GM10248 (cell line): Measurements from ENCODE around the gene TALDO1.

ENCODE experiments used
- CTCF ChIA-PET: fragments of 300-600 bp; sonication (Branson Sonifier 250); formaldehyde crosslinking; extraction: SDS; loops from one replicate; lab custom pipeline; 2021; ENCODE audit warnings: antibody characterized with exemption; lab: Yijun Ruan, JAX
- POLR2A ChIA-PET: fragments of 350-650 bp; sonication (Branson Sonifier 250); formaldehyde crosslinking; extraction: SDS; loops from one replicate; lab custom pipeline; 2020; ENCODE audit warnings: antibody characterized with exemption; lab: Yijun Ruan, JAX
- DNase-seq: peaks from one replicate; pipeline ENCODE4 v3.0.0; 2012; ENCODE audit errors: extremely low spot score
- TF ChIP-seq, protein P1 (sequence below): IDR thresholded peaks from 2 replicates; pipeline ENCODE4 v1.5.1; 2012; ENCODE audit warnings: mild to moderate bottlenecking, low read depth; ENCODE audit errors: extremely low read depth, missing control alignments, control extremely low read depth

The TALDO1 gene

DNA sequence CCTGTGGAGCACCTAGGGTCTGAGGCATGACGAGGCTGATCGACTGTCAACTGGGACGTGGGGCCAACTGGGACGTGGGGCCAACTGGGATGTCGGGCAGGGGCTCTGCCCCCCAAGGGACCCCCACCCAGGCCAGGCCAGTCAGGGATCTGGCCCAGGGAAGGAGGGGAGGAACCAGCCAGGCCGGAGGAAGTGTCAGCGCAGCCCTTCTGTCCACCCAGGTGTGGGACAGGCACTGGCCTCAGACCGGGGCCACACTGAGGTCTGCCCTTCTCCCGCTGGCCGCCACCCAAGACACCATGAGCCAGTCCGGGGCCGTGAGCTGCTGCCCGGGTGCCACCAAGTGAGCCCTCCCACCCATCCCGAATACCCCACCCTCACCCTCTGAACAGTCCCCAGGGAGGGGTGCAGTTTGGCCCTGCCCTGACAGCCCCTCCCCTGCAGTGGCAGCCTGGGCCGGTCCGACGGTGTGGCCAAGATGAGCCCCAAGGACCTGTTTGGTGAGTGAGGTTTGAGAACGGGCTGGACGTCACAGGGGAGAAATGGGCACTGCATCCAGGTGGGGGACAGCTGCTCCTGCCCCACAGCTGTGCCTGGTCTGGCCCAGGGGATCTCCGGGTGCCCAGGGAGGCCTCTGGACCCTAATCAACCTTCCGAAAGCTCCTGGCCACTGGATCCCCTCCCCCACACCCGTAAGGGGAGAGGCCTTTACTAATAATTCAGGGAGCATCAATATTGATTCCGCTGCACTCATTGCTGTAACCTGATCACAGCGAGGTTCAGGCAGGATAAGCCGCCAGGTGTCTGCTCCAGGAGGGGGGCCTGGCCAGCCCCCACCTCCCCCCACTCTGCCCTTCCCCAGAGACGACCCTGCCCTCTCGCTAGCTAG lies 37.9 kb upstream of the TALDO1 start:
- POLR2A ChIA-PET, result no interaction called here
- TF ChIP-seq, protein P1, sequence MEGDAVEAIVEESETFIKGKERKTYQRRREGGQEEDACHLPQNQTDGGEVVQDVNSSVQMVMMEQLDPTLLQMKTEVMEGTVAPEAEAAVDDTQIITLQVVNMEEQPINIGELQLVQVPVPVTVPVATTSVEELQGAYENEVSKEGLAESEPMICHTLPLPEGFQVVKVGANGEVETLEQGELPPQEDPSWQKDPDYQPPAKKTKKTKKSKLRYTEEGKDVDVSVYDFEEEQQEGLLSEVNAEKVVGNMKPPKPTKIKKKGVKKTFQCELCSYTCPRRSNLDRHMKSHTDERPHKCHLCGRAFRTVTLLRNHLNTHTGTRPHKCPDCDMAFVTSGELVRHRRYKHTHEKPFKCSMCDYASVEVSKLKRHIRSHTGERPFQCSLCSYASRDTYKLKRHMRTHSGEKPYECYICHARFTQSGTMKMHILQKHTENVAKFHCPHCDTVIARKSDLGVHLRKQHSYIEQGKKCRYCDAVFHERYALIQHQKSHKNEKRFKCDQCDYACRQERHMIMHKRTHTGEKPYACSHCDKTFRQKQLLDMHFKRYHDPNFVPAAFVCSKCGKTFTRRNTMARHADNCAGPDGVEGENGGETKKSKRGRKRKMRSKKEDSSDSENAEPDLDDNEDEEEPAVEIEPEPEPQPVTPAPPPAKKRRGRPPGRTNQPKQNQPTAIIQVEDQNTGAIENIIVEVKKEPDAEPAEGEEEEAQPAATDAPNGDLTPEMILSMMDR, result no peak
- CTCF ChIA-PET, result interaction anchor here (1.1 to 2.5 kb wide), 3 partner anchors 13 to 155 kb away, joined by 3 to 8 read pairs (median 3); no protein-coding TSS in a partner anchor
- DNase-seq, result peak; percentile 27

DNA sequence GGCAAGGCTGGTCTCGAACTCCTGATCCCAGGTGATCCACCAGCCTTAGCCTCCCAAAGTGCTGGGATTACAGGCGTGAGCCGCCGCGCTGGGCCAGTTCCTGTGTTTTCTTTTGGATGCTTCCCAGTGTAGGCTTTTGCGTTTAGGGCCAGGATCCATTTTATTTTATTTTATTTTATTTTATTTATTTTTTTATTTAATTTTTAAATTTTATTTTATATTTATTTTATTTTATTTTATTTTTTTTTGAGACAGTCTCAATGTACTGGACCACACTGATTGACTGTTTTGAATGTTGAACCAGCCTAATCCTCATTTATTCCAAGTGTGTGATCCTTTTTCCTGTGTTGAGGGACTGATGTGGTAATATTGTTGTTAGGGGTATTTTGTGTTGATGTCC lies 32.8 kb upstream of the TALDO1 start:
- CTCF ChIA-PET, result no interaction called here
- POLR2A ChIA-PET, result no interaction called here

DNA sequence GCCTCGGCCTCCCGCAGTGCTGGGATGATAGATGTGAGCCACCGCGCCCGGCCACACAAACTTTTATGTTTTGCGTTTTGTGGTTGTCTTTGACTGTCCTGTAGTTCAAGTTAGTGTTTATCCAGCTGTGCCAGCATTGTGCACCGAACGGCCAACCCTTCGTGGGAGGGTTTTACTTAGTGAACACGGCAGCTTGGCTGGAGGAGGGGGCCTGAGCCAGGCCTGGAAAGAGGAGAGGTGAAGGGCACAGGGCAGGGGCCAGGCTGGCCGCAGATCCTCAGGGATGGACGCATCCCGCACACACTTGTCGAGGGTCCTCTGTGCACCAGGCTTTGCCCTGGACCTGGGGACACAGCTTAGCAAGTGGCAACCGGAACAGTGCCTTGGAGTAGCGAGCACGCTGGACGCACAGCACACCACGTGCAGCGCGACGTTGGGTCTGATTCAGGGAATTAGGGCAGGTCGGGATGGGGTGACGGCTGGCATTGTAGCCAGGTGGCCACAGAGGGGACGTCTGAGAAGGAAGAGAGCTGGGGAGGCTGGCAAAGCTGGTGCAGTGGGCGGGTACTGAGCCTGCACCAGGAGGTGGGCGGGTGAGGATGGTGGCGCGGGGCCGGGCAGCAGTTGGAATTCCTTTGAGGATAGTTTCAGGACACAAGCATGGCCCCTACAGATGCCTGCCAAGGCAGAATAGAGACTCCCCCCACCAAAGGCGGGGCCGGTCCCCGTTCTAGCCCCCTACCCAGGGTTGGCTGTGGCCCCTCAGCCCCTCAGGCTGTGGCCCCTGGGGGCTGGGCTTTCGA lies 27.8 kb upstream of the TALDO1 start:
- ChIA-PET POLR2A (no interaction called here), CTCF (interaction anchor here (1.5 kb wide), 1 partner anchor 9 kb away, joined by 5 read pairs; no protein-coding TSS in a partner anchor)
- TF ChIP-seq, protein P1, result no peak
- DNase-seq, result peak; percentile 13

More for the DNA sequence above, 32.8 kb upstream of the TALDO1 start:
- no peak for DNase-seq
- TF ChIP-seq, protein P1, result no peak

DNA sequence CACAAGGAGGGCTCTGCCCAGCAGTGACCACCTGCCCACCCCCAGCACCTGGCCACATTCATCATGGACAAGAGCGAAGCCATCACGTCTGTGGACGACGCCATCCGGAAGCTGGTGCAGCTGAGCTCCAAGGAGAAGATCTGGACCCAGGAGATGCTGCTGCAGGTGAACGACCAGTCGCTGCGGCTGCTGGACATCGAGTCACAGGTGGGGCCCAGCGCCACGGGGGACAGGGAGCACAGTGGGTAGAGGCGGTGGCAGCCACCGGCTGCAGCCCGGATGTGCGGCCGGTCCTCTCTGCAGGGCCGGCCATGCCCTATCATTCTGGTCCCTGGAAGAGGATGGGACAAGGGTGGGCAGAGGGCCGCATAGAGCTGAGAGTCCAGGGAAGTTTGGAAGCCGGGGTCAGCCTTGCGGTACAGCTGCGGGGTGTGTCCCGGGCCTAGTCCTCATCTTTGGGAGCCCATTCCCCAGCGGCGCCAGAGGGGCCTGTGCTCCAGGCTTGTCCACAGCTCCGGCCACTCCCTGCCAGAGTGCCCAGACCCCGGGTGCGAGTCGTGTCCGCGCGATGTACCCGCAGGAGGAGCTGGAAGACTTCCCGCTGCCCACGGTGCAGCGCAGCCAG lies 27.1 kb upstream of the TALDO1 start:
- POLR2A ChIA-PET, result no interaction called here
- TF ChIP-seq, protein P1, result no peak
- CTCF ChIA-PET, result interaction anchor here (0.9 to 9.4 kb wide), 2 partner anchors 23 kb away, joined by 3 to 112 read pairs; partner anchors contain the start of gene TALDO1
- DNase-seq, result no peak

DNA sequence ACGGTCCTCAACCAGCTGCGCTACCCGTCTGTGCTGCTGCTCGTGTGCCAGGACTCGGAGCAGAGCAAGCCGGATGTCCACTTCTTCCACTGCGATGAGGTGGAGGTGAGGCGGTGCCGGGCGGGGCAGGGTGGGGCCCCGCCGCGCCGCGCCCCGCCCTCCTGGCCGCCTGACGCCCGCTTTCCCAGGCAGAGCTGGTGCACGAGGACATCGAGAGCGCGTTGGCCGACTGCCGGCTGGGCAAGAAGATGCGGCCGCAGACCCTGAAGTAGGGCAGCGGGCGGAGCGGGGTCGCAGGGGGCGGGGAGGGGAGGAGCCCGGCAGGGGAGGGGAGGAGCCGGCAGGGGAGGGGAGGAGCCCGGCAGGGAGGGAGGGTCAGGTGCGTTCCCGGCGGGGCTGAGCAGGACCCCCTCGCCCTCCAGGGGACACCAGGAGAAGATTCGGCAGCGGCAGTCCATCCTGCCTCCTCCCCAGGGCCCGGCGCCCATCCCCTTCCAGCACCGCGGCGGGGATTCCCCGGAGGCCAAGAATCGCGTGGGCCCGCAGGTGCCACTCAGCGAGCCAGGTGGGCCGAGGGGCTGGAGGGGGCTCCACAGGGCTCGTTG lies 26.5 kb upstream of the TALDO1 start:
- ChIA-PET POLR2A (no interaction called here), CTCF (interaction anchor here (0.9 to 9.4 kb wide), 3 partner anchors 22 to 187 kb away, joined by 3 to 112 read pairs (median 7); partner anchors contain the start of gene TALDO1)
- DNase-seq, result peak; percentile 82
- TF ChIP-seq, protein P1, result no peak
